HG03432 (cell line): ENCODE results near the gene ARHGAP5.

Experiments used
- ATAC-seq: cut with Tn5 transposase; IDR thresholded peaks from one replicate; pipeline ENCODE4 v1.9.1; 2021; ENCODE audit warnings: mild to moderate bottlenecking, moderate library complexity; ENCODE audit not compliant: unreplicated experiment

Gene ARHGAP5

DNA sequence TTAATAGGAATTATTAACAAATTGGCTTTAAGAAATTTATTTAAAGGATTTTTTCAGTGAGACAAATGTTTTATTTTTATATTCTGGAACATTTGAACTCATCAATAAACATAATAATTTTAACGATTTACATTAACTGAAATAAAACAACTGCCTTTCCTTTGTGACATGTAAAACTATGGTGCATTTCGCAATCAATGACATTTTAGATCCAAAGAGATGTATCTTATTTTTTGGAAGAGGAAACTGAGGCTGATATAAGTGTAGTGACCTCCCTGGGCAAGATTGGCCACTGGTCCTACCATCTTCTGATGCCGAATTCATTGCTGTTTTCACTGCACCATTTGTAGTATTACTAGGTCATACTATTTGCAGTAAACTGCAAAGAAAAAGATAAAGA, 128.4 kb downstream of the ARHGAP5 start:
- ATAC-seq: no peak

DNA sequence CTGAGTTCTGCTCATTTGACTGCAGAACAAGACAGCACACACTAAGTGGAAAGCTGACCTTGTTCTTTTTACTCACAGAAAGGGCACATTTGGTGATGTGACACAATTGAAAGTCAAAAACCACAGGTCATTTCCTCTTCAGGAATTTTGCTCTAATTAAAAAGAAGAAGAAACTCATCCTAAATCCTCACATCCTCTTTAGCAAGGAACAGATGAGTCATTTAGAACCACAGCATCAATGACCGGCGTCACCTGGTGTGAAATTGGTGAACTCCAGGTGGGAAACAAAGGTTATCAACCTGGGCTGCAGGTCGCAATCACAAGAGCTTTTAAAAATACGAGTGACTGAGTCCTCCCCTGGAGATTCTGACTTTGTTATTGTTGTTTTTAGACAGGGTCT, 128.9 kb downstream of the ARHGAP5 start:
- ATAC-seq: no peak

DNA sequence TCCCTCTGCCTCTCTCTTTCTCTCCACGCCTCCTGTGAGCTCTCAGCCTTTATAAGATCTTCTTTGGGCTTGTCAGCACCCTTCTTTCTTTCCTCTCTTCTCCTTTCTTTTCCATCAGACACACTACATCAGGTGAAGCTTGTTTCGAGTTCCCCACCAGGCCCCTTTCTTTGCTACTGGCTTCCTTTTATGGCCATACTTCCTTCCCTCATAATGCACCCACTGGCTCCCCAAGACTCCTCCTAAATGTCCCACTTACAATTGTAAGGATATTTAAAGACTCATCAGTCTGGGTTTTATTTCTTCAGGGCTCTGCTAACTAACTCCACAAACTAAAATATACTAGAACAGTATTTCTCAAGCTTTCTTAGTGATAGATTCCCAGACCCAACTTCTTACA, 129.4 kb downstream of the ARHGAP5 start:
- ATAC-seq: no peak

GRCh38 chr14:32208490-32208889, 131.4 kb downstream of the ARHGAP5 start:
- ATAC-seq: no peak
